Natural killer cell (primary cell): Measurements from ENCODE around the gene BRCA1. TPM values are rescaled to one million over a fixed set of nuclear protein-coding genes. Genes with fewer than 3 reads are reported as not detected.
"Not testable (repeated sequence)": the region's sequence is repeated elsewhere in the genome, so short reads cannot be mapped to it uniquely, and the experiment has no call there.

Experiments
- ATAC-seq, 3 donors: fragments of 150-1000 bp in 2 of 3; fragments of 200-7000 bp in 1 of 3; cut with Tn5 transposase; 1 replicate in 1 of 3; 2 replicates in 2 of 3; pipeline ENCODE4 v1.10.0; 2021; ENCODE audit warnings: mild to moderate bottlenecking in 2 of 3, moderate library complexity in 2 of 3
- DNase-seq, 2 donors: peaks; one replicate each; pipeline versions ENCODE4 v3.0.0 to v3.0.0-alpha.2; 2013 to 2021; ENCODE audit warnings: mixed read lengths in 1 of 2
- H3K27ac ChIP-seq: one replicate; pipeline ENCODE4 v1.5.1; 2013; ENCODE audit warnings: mild to moderate bottlenecking, low read length
- H3K27me3 ChIP-seq: one replicate; pipeline ENCODE4 v1.6.1; 2013; ENCODE audit warnings: low read length; ENCODE audit not compliant: control insufficient read depth, insufficient read depth
- H3K36me3 ChIP-seq: one replicate; pipeline ENCODE4 v1.6.1; 2013; ENCODE audit warnings: low read length; ENCODE audit not compliant: control insufficient read depth, insufficient read depth
- H3K4me1 ChIP-seq: one replicate; pipeline ENCODE4 v1.6.1; 2013; ENCODE audit warnings: low read length; ENCODE audit not compliant: control insufficient read depth, insufficient read depth
- H3K4me3 ChIP-seq: one replicate; pipeline ENCODE4 v1.5.1; 2013; ENCODE audit warnings: low read length
- H3K9me3 ChIP-seq: one replicate; pipeline ENCODE4 v1.6.1; 2013; ENCODE audit warnings: low read length; ENCODE audit not compliant: control insufficient read depth, insufficient read depth
- H3K27ac Mint-ChIP-seq, 2 donors: one replicate each; pipeline ENCODE4 v1.8.0; 2022; ENCODE audit warnings: mild to moderate bottlenecking in 2 of 2, mixed read lengths in 2 of 2, moderate library complexity in 1 of 2
- H3K27me3 Mint-ChIP-seq, 2 donors: one replicate each; pipeline ENCODE4 v1.8.0; 2022; ENCODE audit warnings: low read depth in 2 of 2, mixed read lengths in 2 of 2
- H3K36me3 Mint-ChIP-seq: one replicate; pipeline ENCODE4 v1.8.0; 2022; ENCODE audit warnings: mixed read lengths
- H3K4me1 Mint-ChIP-seq, 2 donors: one replicate each; pipeline ENCODE4 v1.8.0; 2022; ENCODE audit warnings: mixed read lengths in 2 of 2
- H3K4me3 Mint-ChIP-seq: one replicate; pipeline ENCODE4 v1.8.0; 2022; ENCODE audit warnings: mild to moderate bottlenecking, moderate library complexity, mixed read lengths
- H3K9me3 Mint-ChIP-seq, 2 donors: one replicate each; pipeline ENCODE4 v1.8.0; 2022; ENCODE audit warnings: mixed read lengths in 2 of 2
- WGBS: methylation state at CpG from one replicate; pipeline ENCODE4 v1.1.7; 2013; ENCODE audit warnings: missing lambda C conversion rate; ENCODE audit not compliant: insufficient coverage; 5-methylcytosine and 5-hydroxymethylcytosine counted together
- intact Hi-C: fragments of 100-400 bp; cut with micrococcal nuclease; formaldehyde crosslinking; loops from one replicate; pipeline ENCODE4 v1.14.2; 2022
- total RNA-seq, 4 donors: library from RNA; stranded (reverse); fragments of 120-200 nt in 1 of 4; gene quantifications; one replicate each; pipeline versions ENCODE4 v1.2.3 to v1.2.4, GENCODE V29; 2013 to 2022
- TF ChIP-seq, protein P1 (sequence below): fragments of 200-600 bp; IDR thresholded peaks from one replicate; pipeline ENCODE4 v1.8.0; 2022; ENCODE audit warnings: antibody characterized with exemption

Gene BRCA1
- total RNA-seq, 3 donors from 2014 or later (not counting 1 experiment from before 2014, with no cell fraction given): 5.7 to 9.9 (median 8.6) TPM

DNA sequence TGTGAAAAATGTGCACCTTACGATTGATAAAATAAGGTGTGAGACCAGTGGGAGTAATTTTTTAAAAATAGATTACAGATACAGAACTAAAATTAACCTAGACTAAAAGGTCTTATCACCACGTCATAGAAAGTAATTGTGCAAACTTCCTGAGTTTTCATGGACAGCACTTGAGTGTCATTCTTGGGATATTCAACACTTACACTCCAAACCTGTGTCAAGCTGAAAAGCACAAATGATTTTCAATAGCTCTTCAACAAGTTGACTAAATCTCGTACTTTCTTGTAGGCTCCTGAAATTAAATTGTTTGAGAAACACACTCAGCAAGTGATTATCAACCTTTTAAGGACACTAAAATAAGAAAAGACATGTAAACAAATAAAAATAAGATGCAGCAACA is 20.5 kb downstream of the BRCA1 start:
- Mint-ChIP-seq H3K27ac (no peak overlapping the region), H3K27me3 (no peaks in the 10 kb centered on the region), H3K36me3 (no peaks in the 10 kb centered on the region), H3K4me3 (no peak overlapping the region), H3K4me1 (no peaks in the 10 kb centered on the region), H3K9me3 (no peaks in the 10 kb centered on the region)
- TF ChIP-seq, protein P1, sequence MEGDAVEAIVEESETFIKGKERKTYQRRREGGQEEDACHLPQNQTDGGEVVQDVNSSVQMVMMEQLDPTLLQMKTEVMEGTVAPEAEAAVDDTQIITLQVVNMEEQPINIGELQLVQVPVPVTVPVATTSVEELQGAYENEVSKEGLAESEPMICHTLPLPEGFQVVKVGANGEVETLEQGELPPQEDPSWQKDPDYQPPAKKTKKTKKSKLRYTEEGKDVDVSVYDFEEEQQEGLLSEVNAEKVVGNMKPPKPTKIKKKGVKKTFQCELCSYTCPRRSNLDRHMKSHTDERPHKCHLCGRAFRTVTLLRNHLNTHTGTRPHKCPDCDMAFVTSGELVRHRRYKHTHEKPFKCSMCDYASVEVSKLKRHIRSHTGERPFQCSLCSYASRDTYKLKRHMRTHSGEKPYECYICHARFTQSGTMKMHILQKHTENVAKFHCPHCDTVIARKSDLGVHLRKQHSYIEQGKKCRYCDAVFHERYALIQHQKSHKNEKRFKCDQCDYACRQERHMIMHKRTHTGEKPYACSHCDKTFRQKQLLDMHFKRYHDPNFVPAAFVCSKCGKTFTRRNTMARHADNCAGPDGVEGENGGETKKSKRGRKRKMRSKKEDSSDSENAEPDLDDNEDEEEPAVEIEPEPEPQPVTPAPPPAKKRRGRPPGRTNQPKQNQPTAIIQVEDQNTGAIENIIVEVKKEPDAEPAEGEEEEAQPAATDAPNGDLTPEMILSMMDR: no peak
- ATAC-seq: no peak
- no peak overlapping the region for H3K27ac ChIP-seq
- H3K36me3 ChIP-seq: peaks cover 3% of the 10 kb centered on the region
- no peak overlapping the region for H3K4me3 ChIP-seq
- intact Hi-C loops: no loop called here
- 100% methylated on average over 2 of the region's 3 CpGs for WGBS
- no peaks in the 10 kb centered on the region for H3K27me3 ChIP-seq
- H3K9me3 ChIP-seq: no peaks in the 10 kb centered on the region
- no peak for DNase-seq
- no peaks in the 10 kb centered on the region for H3K4me1 ChIP-seq

DNA sequence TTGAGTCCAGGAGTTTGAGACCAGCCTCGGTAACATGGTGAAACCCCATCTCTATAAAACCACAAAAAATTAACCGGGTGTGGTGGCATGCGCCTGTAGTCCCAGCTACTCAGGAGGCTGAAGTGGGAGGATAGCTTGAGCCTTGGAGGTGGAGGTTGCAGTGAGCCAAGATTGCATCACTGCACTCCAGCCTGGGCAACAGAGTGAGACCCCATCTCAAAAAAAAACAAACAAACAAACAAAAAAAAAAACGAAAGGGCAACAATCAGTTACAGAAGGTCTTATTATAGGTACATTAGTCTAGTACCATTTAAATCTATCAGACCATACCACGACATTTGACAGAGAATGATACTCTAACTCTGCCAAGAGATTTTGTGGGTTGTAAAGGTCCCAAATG is 29.8 kb downstream of the BRCA1 start:
- H3K4me1 Mint-ChIP-seq, H3K9me3 Mint-ChIP-seq, H3K27me3 Mint-ChIP-seq, H3K27ac ChIP-seq, H3K27me3 ChIP-seq, H3K9me3 ChIP-seq, intact Hi-C loops, H3K4me1 ChIP-seq, H3K36me3 ChIP-seq, H3K4me3 Mint-ChIP-seq, DNase-seq, H3K27ac Mint-ChIP-seq, ATAC-seq, H3K4me3 ChIP-seq: not testable (repeated sequence)
- peaks cover 14% of the 10 kb centered on the region for H3K36me3 Mint-ChIP-seq
- WGBS: 89% methylated on average over 1 of the region's 5 CpGs

DNA sequence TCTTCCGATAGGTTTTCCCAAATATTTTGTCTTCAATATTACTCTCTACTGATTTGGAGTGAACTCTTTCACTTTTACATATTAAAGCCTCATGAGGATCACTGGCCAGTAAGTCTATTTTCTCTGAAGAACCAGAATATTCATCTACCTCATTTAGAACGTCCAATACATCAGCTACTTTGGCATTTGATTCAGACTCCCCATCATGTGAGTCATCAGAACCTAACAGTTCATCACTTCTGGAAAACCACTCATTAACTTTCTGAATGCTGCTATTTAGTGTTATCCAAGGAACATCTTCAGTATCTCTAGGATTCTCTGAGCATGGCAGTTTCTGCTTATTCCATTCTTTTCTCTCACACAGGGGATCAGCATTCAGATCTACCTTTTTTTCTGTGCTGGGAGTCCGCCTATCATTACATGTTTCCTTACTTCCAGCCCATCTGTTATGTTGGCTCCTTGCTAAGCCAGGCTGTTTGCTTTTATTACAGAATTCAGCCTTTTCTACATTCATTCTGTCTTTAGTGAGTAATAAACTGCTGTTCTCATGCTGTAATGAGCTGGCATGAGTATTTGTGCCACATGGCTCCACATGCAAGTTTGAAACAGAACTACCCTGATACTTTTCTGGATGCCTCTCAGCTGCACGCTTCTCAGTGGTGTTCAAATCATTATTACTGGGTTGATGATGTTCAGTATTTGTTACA is 30.9 kb downstream of the BRCA1 start:
- intact Hi-C loops: no loop called here
- no peak overlapping the region for H3K27ac Mint-ChIP-seq
- H3K4me1 Mint-ChIP-seq: no peaks in the 10 kb centered on the region
- Histone ChIP-seq H3K27me3 (no peaks in the 10 kb centered on the region), H3K4me3 (no peak overlapping the region), H3K9me3 (no peaks in the 10 kb centered on the region), H3K36me3 (no peaks in the 10 kb centered on the region), H3K27ac (no peak overlapping the region), H3K4me1 (no peaks in the 10 kb centered on the region)
- no peaks in the 10 kb centered on the region for H3K9me3 Mint-ChIP-seq
- ATAC-seq (no peak), DNase-seq (no peak)
- H3K27me3 Mint-ChIP-seq: no peaks in the 10 kb centered on the region
- TF ChIP-seq, protein P1: no peak
- H3K36me3 Mint-ChIP-seq: peaks cover 14% of the 10 kb centered on the region
- over 99% methylated on average over 4 of the region's 4 CpGs for WGBS
- H3K4me3 Mint-ChIP-seq: no peak overlapping the region

DNA sequence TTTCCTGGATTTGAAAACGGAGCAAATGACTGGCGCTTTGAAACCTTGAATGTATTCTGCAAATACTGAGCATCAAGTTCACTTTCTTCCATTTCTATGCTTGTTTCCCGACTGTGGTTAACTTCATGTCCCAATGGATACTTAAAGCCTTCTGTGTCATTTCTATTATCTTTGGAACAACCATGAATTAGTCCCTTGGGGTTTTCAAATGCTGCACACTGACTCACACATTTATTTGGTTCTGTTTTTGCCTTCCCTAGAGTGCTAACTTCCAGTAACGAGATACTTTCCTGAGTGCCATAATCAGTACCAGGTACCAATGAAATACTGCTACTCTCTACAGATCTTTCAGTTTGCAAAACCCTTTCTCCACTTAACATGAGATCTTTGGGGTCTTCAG is 32.3 kb downstream of the BRCA1 start:
- Mint-ChIP-seq H3K27ac (no peak overlapping the region), H3K4me3 (no peak overlapping the region), H3K36me3 (peaks cover 22% of the 10 kb centered on the region), H3K4me1 (no peaks in the 10 kb centered on the region), H3K27me3 (no peaks in the 10 kb centered on the region), H3K9me3 (no peaks in the 10 kb centered on the region)
- Histone ChIP-seq H3K27ac (no peak overlapping the region), H3K27me3 (no peaks in the 10 kb centered on the region), H3K4me3 (no peak overlapping the region), H3K9me3 (no peaks in the 10 kb centered on the region), H3K36me3 (no peaks in the 10 kb centered on the region), H3K4me1 (no peaks in the 10 kb centered on the region)
- ATAC-seq (no peak), DNase-seq (no peak)
- intact Hi-C loops: no loop called here
- 87% methylated on average over 4 of the region's 4 CpGs for WGBS
- TF ChIP-seq, protein P1: no peak
